H1 (cell line): ENCODE measurements around the gene SLC6A19. TPM values are rescaled to one million over a fixed set of nuclear protein-coding genes. Genes with fewer than 3 reads are reported as not detected.

ENCODE experiments used
- ASH2L ChIP-seq: fragments of 200-600, 300-600 bp; sonication (generic); IDR thresholded peaks from one replicate; pipeline ENCODE4 v1.7.1; 2017; ENCODE audit warnings: low read length
- ATF2 ChIP-seq: IDR thresholded peaks from 2 replicates; pipeline ENCODE4 v1.6.1; 2012; ENCODE audit warnings: low read length, inconsistent platforms
- HDAC2 ChIP-seq, 2 experiments: fragments of 300-600 bp in 1 of 2; sonication (generic) in 1 of 2; IDR thresholded peaks; 2 replicates each; pipeline ENCODE4 v1.6.1; 2011 to 2012; ENCODE audit warnings: low read depth in 2 of 2, low read length in 2 of 2, mild to moderate bottlenecking in 2 of 2, moderate library complexity in 2 of 2, borderline replicate concordance in 1 of 2, inconsistent platforms in 1 of 2
- JUND ChIP-seq: IDR thresholded peaks from 2 replicates; pipeline ENCODE4 v1.6.1; 2011; ENCODE audit warnings: mild to moderate bottlenecking, improper control_type of control experiment, low read length
- NANOG ChIP-seq: IDR thresholded peaks from 2 replicates; pipeline ENCODE4 v1.6.1; 2011; ENCODE audit warnings: low read length, low read depth, mild to moderate bottlenecking, inconsistent platforms; ENCODE audit not compliant: insufficient read depth, poor library complexity, severe bottlenecking
- RXRA ChIP-seq: IDR thresholded peaks from 2 replicates; pipeline ENCODE4 v1.6.1; 2011; ENCODE audit warnings: low read depth, mild to moderate bottlenecking, low read length, moderate library complexity; ENCODE audit not compliant: insufficient read depth
- SIRT6 ChIP-seq: IDR thresholded peaks from one replicate; pipeline ENCODE4 v1.7.1; 2012; ENCODE audit warnings: low read length, inconsistent platforms
- USF2 ChIP-seq: IDR thresholded peaks from 2 replicates; pipeline ENCODE4 v1.6.1; 2011; ENCODE audit warnings: low read length, improper control_type of control experiment
- polyA plus RNA-seq, 7 experiments: library from polyadenylated mRNA; depleted of rRNA in 3 of 7; stranded (reverse) in 5 of 7; unstranded in 2 of 7; fragments of >200 nt in 5 of 7; fragments of 200-250 nt in 2 of 7; gene quantifications; 1 replicate in 5 of 7; 2 replicates in 1 of 7; 4 replicates in 1 of 7; pipeline versions ENCODE4 v1.2.1 to v1.2.3, GENCODE V29; 2011 to 2013; ENCODE audit warnings: missing spikeins in 2 of 7, mixed read lengths in 2 of 7
- total RNA-seq: library from RNA; stranded (reverse); fragmentation: NEBNext Ultra II Directional; extraction: Animal tissue kit (Norgen Biotek cat#: 25700); gene quantifications from 2 replicates; pipeline ENCODE4 v1.2.1, GENCODE V29; 2021

SLC6A19 gene
- total and polyA plus RNA-seq, 2 of the 8 experiments (the other 6 are each of a cell fraction or from before 2014, with no cell fraction given), result 0.02 TPM; not detected in 1

- no peak for TF ChIP-seq ATF2
- TF ChIP-seq RXRA, result no peak
- TF ChIP-seq JUND, result no peak
- TF ChIP-seq ASH2L, result no peak
- TF ChIP-seq SIRT6, result no peak
- no peak for TF ChIP-seq USF2
- TF ChIP-seq NANOG, result no peak
- no peak for TF ChIP-seq HDAC2 (IDR thresholded peaks at IDR 0.05; ENCODE audit: borderline replicate concordance in 1 of 2, low read depth in 2 of 2, low read length in 2 of 2)
Measured at GRCh38 chr5:1200495-1201326, 684 bp upstream of the SLC6A19 start (continued).
